ENCODE data around the gene RNASET2.
A peak's percentile ranks its signal among the peaks of the same experiment; 100 is the strongest.

RNASET2 gene

GRCh38 chr6:166956444-166957086 lies at the start of gene RNASET2:
RNASET2 (minus strand) TSS chr6:166956550; CDS start chr6:166956182, 368 bp downstream.
- peak; percentile 76 to 90 for DNase-seq

DNA sequence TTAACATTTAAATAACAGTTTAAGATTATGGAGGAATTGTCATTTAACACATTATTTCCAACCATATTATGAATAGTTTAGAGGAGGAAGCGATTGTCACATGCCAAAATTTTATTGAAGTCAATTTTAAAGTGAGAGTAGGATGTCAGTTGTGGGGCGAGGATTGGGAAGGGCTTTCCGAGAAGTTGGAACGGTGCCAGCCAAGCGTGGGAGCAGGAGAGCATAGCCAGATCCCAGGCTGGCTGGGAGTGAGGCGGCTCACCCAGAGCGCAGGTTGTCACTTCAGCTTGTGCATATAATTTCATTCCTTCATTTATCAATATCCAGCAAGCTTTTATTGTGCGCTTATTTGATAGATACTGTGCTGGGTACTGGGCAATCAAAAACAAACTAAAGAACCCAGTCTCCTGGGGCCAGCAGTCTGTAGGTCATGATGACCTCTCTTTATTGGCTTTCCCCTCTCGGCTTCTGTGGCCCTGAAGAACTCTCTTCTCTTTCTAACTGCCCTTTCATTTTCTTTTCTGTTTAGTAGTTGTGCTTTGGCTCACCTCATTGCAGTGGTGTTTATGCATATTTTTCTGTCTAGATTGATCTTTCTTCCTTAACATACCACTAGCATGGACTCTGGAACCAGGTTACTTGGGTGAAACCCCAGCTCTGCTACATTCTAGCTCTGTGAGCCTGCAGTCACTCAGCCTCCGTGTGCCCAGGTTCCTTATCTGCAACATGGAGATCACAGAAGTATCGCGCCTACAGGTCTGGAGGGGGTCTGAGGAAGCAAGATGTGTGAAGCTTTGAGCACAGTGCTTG lies 49.2 kb upstream of the RNASET2 start:
- no peak for DNase-seq

GRCh38 chr6:167000759-167001158 lies 44.4 kb upstream of the RNASET2 start:
- no peak for DNase-seq

DNA sequence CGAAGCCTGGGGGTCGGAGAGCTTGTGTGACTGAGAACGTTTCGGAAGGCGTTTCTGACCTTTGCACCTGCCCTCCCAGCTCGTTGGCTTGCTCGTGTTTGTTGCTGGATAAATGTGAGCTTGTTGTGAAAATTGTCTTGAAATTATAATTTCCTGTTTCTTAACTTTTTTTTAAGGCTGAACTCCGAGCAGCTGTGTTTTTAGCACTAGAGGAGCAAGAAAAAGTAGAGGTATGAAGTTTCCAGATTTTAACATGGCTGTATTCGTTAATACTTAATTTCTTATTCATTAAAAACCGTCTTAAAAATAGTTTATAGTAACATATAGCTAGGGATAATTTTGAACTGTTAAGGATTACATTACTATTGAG lies 43.5 kb upstream of the RNASET2 start:
- no peak for DNase-seq

DNA sequence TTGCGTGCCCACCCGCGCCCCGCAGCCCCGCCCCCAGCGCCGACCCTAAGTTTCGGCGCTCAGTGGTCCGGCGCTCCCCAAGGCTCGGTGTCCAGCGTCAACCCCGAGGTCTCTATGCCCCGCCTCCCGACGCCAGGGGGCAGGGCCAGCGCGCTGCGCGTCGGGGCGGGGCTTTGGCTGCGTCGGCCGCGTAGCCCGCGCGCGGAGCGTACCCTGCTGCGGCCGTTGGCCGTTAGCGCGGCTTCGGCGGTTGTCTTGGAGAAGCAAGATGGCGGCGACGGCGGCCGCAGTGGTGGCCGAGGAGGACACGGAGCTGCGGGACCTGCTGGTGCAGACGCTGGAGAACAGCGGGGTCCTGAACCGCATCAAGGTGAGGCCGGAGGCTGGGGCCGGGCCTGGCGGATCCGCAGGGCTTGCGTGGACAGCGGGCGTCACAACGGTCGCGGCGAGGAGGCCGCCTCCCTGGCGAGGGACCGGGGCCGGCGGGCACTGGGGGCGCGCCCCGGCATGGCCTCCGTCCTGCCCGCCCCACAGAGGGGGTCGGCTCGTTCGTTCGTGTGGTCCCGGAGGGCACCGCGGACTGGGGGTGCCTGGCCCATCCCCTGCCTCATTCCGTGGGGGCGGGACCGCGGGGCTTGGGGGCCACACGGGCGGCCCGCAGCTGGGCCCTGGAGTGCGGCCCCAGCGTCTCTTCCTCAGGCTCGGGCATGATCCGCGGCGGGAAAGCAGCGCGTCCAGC lies 43.0 kb upstream of the RNASET2 start, which contains the start of gene CEP43:
Gene CEP43, plus strand, starts transcription at position 253 of the 739 bp plus-strand sequence. Its CDS starts 16 bp downstream, at position 269.
- DNase-seq: peak; percentile 92 to 96

GRCh38 chr6:166998256-166999144 lies 42.1 kb upstream of the RNASET2 start:
- no peak for DNase-seq

DNA sequence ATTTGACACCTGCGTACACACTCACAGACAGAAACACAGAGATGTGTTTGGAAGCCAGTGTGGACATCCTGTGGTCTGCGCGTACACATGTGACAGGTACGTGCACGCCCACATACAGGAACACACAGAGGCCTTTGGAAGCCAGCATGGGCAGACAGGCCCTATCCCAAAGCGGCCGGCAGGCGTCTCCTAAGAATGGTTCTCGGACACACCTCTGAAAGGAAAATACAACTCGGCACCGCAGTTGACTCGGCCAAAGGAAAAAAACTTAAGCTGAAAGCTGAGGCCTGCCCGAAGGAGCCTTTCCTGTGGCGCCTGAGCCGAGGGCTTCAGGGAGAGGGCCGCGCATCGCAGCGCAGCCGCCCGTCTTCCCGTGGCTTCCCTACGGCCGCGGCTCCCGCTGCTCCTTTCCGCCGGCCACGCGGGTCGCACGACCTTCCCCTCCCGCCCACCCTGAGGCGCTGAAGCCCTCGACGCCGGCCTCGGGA lies 41.5 kb upstream of the RNASET2 start:
- DNase-seq: no peak

DNA sequence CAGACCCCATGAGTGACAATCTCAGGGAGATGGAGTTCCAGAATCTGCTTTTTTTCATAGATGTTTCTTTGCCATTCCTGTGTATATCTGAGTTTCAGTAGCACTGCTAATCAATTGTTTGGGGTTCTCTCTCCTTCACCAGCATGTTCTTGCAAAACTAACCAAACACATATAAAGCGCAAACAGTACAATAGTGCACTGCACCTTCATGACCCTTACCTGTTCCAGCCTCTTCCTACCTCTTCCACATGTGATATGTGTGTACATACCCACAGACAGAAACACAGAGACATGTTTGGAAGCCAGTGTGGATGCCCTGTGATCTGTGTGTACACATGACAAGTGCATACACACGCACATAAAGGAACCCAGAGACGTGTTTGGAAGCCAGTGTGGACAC lies 41.0 kb upstream of the RNASET2 start:
- no peak for DNase-seq

DNA sequence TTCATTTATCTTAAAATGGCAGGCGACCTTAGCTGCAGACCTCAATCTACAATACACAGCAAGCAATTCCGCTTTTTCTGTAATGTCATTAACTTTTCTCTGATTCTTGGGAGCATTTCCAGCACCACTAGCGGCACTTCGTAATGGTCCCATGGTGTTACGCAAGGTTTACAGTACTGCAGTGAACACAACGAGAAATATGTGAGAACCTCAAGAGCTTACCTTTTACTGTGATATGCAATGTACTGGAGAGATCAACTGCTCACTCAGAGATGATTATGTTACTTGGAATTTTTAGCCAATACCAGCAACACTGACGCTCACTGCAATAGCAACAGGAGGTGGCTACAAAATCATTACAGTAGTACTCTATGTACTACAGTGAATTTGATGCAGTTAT lies 40.1 kb upstream of the RNASET2 start:
- DNase-seq: no peak

- peak in 1 of 2 donors; percentile 70 for DNase-seq
Measured at GRCh38 chr6:166989427-166990032, 33.2 kb upstream of the RNASET2 start.

DNA sequence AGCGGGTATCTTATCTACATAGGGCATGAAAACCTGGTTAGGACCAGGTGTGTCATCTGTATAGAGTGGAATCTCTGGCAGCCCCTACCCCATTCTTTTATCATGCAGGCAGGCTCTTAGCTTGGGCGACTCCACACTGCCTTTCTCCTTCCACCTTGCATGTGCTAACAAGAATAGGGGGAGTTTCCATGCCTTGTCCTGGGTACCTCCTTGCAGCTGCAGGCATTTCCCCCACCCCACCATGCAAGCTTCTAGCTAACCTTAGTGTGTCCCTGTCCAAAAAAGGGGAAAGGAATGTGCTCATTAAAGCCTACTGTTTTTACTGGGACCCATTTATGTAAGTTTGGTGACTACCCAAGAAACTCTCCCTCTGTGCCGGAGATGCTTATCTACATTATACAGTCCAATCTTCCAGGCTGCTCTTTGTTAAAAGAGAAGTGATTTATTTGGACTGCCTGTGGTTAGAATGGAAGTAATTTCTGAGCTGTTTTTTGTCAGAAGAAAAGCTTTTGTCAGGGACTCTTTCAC lies 32.4 kb upstream of the RNASET2 start:
- no peak for DNase-seq

DNA sequence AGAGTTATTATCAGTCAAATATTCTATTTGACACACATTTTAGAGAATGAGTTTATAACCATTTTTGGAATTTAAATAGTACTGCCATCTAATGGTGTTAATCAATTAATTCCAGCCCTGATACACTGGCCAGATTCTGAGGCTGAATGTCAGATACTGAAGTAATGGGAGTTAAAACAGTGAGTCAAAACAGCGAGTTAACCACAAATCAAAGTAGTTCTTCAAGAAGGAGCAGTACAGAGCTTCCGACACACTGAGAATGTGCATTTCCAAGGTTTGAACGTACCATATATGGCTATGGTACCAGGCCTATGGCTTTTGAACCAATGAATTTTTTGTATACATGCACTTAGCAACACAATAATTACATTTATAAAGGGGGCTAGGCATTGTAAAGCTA lies 31.6 kb upstream of the RNASET2 start:
- DNase-seq: no peak

DNA sequence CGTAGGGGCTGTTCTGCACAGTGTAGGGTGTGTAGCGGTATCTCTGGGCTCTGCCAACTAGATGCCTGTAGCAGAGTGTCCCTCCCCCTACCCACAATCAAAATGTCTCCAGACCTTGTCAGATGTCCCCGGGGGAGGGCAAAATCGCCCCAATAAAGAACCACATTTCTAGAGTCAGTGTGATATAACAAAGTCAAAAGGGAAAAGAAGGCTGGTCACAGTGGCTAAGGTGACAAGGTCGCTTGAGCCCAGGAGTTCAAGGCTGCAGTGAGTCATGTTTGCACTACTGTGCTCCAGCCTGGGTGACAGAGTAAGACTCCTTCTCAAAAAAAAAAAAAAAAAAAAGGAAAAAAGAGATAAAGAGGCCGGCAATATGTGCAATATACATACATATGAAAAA lies 31.1 kb upstream of the RNASET2 start:
- no peak for DNase-seq

DNA sequence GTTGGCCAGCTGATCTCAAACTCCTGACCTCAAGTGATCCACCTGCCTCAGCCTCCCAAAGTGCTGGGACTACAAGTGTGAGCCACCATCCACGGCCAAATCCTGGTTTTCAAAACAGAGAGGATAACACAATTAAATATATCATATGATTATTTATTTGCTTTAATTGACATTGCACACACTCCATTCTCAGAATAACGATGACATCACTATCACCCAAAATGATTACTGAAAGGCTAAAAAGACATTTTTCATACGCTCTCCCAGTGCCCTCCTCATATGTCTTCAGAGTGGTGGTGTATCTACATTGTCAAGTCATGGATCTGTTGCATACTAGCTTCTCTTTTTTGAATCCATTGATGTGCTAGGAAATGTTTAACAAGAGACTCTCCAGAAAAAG lies 24.4 kb upstream of the RNASET2 start:
- no peak for DNase-seq

DNA sequence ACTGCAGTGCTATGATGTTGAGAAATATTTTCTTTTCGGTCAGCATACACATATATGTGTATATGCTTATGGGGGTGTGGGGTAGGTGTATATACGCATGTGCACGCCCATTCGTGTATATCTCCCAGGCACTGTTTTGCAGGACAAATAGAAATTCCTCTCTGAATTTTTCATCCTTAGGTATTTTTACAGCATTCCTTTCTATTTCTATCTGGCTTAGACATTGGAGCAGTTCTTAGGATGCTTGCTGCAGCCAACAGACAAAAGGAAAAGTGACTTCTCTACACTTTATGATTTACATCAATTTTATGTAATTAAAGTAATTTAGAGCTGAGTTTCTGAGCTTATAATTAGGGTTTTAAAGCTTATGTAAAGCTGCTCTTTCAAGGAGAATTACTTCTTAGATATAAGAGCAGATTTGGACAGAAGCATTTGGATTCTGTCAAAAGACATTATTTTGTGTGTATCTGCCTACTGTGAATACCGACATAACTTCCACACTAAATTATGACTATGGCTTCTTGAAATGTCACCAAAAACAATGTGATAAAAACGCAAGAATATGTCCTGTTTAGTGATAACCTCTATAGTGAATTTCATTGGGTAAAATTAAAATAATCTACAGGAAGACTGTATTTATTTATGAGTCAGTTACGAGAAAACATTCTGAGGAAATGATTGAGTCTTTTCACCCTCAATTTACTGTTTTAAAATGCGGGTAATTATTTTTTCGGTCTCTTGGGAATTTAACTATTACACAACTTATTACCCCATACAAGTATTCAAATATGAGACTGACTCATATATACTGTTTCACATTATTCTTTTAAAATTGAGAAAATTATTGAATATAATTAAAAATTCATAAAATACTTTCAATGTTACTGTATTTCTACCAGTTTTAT lies 21.5 kb upstream of the RNASET2 start:
- no peak for DNase-seq

- no peak for DNase-seq
Measured at GRCh38 chr6:166976636-166977035, 20.3 kb upstream of the RNASET2 start.

- DNase-seq: no peak
Measured at GRCh38 chr6:166972101-166972500, 15.8 kb upstream of the RNASET2 start.

DNA sequence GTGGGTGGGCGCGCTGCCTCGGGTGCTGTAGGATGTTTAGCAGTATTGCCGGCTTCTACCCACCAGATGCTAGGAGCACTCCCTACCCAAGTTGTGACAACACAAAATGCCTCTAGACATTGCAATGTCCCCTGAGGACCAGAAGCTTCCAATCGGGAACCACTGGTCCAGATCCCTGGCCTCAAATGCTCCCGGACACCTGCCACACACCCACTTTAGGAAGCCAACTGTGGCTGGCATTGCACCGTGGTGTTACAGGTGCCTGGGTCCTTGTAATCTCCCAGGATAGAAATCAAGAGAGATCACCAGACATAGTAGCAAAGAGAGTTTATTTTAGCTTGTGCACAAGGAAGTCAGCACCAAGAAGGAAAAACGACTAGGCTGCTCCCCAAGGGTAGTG lies 14.9 kb upstream of the RNASET2 start:
- DNase-seq: no peak

DNA sequence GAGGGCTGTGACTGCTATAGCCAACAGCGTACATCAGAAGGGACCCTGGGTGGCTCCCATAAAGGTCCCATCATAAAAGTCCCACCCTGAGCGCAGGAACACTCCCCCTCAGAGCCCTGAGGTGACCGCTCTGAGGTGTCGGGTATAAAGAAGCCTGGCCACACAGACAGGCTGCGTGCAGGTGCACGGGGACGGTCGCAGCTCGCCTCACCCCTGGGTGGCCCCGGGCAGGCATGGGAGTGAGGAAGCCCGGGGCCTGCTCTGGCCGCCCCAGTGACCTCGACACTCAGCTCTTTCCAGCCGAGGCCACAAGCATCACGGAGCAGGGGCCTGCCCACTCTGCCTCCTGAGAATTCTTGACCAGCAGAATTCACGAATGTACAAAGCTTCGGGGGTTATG lies 14.4 kb upstream of the RNASET2 start:
- no peak for DNase-seq

GRCh38 chr6:166970091-166970490 lies 13.7 kb upstream of the RNASET2 start:
- DNase-seq: no peak

All from hippocampal formation (tissue), 2 donors.